K562 (cell line): ENCODE measurements around the gene EFNA2. TPM values are rescaled to one million over a fixed set of nuclear protein-coding genes. Genes with fewer than 3 reads are reported as not detected.
A peak's percentile ranks its signal among the peaks of the same experiment; 100 is the strongest.

Experiments
- ATAC-seq: fragments of 200-7000 bp; cut with Tn5 transposase; 3 replicates; pipeline ENCODE4 v1.9.1; 2020; ENCODE audit warnings: moderate library complexity
- BruUV-seq: library from RNA; stranded (reverse); fragments of 400-500 nt; replicated peaks from 2 replicates; lab custom pipeline; 2021; lab: Mats Ljungman, UMichigan
- CTCF ChIA-PET: fragments of 300-600 bp; formaldehyde crosslinking; extraction: SDS; loops from one replicate; lab custom pipeline; 2021; ENCODE audit warnings: low intra/inter-chr PET ratio; lab: Yijun Ruan, JAX
- POLR2A ChIA-PET: fragments of 300-600, 350-650 bp; sonication (Branson Sonifier 250); formaldehyde crosslinking; extraction: SDS; loops from one replicate; lab custom pipeline; 2021; ENCODE audit warnings: antibody characterized with exemption, inconsistent platforms; lab: Yijun Ruan, JAX
- DNase-seq, 4 experiments: peaks; one replicate each; pipeline versions ENCODE4 v3.0.0 to v3.0.0-alpha.2; 2011 to 2018; ENCODE audit warnings: low spot score in 3 of 4, mixed read lengths in 3 of 4; ENCODE audit errors: extremely low read depth in 1 of 4
- FAIRE-seq: peaks from 2 replicates; lab custom pipeline; 2011; peaks lifted over from hg19 to GRCh38; lab: Jason Lieb, UNC
- H2AFZ ChIP-seq: 2 replicates; pipeline ENCODE4 v1.6.0; 2011; ENCODE audit warnings: low read depth, low read length, control low read depth, inconsistent platforms
- H3K27ac ChIP-seq: fragments of 200-600 bp; 3 replicates; pipeline ENCODE4 v1.8.0; 2011; ENCODE audit warnings: low read depth, mild to moderate bottlenecking, control low read depth, inconsistent platforms, low read length, moderate library complexity, mixed read lengths; ENCODE audit errors: extremely low read depth
- H3K27me3 ChIP-seq, 2 experiments: fragments of 300-600 bp in 1 of 2; 2 replicates in 1 of 2; 3 replicates in 1 of 2; pipeline versions ENCODE4 v1.6.0 to v1.8.0; 2011; ENCODE audit warnings: inconsistent platforms in 2 of 2, low read length in 2 of 2, mild to moderate bottlenecking in 1 of 2, mixed read lengths in 1 of 2, moderate library complexity in 1 of 2; ENCODE audit not compliant: control insufficient read depth in 2 of 2, insufficient read depth in 2 of 2
- H3K36me3 ChIP-seq: fragments of 300-600 bp; 3 replicates; pipeline ENCODE4 v1.8.0; 2011; ENCODE audit warnings: mild to moderate bottlenecking, low read length, inconsistent platforms; ENCODE audit not compliant: control insufficient read depth, insufficient read depth
- H3K4me1 ChIP-seq, 2 experiments: fragments of 200-600 bp in 1 of 2; replicated peaks in 1 of 2; 2 replicates in 1 of 2; 3 replicates in 1 of 2; pipeline versions ENCODE4 v1.5.1 to v1.8.0; 2011; ENCODE audit warnings: inconsistent platforms in 2 of 2, low read length in 2 of 2, mild to moderate bottlenecking in 1 of 2, mixed read lengths in 1 of 2, moderate library complexity in 1 of 2; ENCODE audit not compliant: control insufficient read depth in 2 of 2, insufficient read depth in 2 of 2
- H3K4me2 ChIP-seq: 2 replicates; pipeline ENCODE4 v1.6.1; 2011; ENCODE audit warnings: low read length, control low read depth, inconsistent platforms, mixed read lengths; ENCODE audit not compliant: insufficient read depth
- H3K4me3 ChIP-seq: fragments of 200-600 bp; sonication (generic), shearing (Covaris generic); 2 replicates; pipeline ENCODE4 v1.5.1; 2016; ENCODE audit warnings: control low read depth, inconsistent platforms
- H3K79me2 ChIP-seq: fragments of 200-600 bp; 3 replicates; pipeline ENCODE4 v1.8.0; 2011; ENCODE audit warnings: low read length, inconsistent platforms; ENCODE audit not compliant: control insufficient read depth, insufficient read depth
- H3K9ac ChIP-seq, 2 experiments: 2 replicates each; pipeline versions ENCODE4 v1.6.0 to v1.6.1; 2011; ENCODE audit warnings: low read depth in 2 of 2, low read length in 2 of 2, control low read depth in 1 of 2, inconsistent platforms in 1 of 2, mild to moderate bottlenecking in 1 of 2, mixed read lengths in 1 of 2; ENCODE audit not compliant: insufficient read depth in 1 of 2
- H3K9me1 ChIP-seq: one replicate; pipeline ENCODE4 v1.6.0; 2011; ENCODE audit warnings: inconsistent platforms, mild to moderate bottlenecking, low read length, moderate library complexity; ENCODE audit not compliant: control insufficient read depth, insufficient read depth
- H3K9me3 ChIP-seq: replicated peaks from 2 replicates; pipeline ENCODE4 v1.5.1; 2011; ENCODE audit warnings: low read depth, low read length, inconsistent platforms; ENCODE audit not compliant: control insufficient read depth, insufficient read depth
- H4K20me1 ChIP-seq: replicated peaks from 2 replicates; pipeline ENCODE4 v1.6.1; 2011; ENCODE audit warnings: low read length, inconsistent platforms, mixed read lengths; ENCODE audit not compliant: control insufficient read depth, insufficient read depth
- BCOR ChIP-seq: fragments of 450-650 bp; IDR thresholded peaks from 2 replicates; pipeline ENCODE4 v1.6.1; 2016
- BDP1 ChIP-seq: IDR thresholded peaks from 3 replicates; pipeline ENCODE4 v1.6.1; 2011; ENCODE audit not compliant: insufficient read length, insufficient read depth
- EGR1 ChIP-seq: fragments of 450-650 bp; conservative IDR thresholded peaks from 2 replicates; pipeline ENCODE4 v1.6.1; 2017; ENCODE audit warnings: mild to moderate bottlenecking
- GABPB1 ChIP-seq: sonication (generic); formaldehyde crosslinking; IDR thresholded peaks from 2 replicates; pipeline ENCODE4 v1.8.0; 2022; ENCODE audit warnings: mild to moderate bottlenecking, missing genetic modification reagents
- SREBF1 ChIP-seq: fragments of 150-350 bp; IDR thresholded peaks from 2 replicates; pipeline ENCODE4 v1.6.1; 2014; ENCODE audit warnings: antibody characterized with exemption, low read depth, low read length, borderline replicate concordance
- whole genome bisulfite sequencing: fragments of 100-300 bp; shearing (Covaris generic); methylation state at CpG from one replicate; pipeline ENCODE4 v1.1.6; 2016; ENCODE audit warnings: low coverage, mixed read lengths; ENCODE audit not compliant: insufficient coverage; ENCODE audit errors: missing lambda C conversion rate; 5-methylcytosine and 5-hydroxymethylcytosine counted together
- in situ Hi-C: fragments of 300-500 bp; cut with MboI; formaldehyde crosslinking; loops from 4 replicates; pipeline ENCODE4 v1.15.0; 2018; ENCODE audit warnings: inconsistent platforms, mixed read lengths
- intact Hi-C: fragments of 100-400 bp; cut with micrococcal nuclease; formaldehyde crosslinking; loops from 2 replicates; pipeline ENCODE4 v1.14.2; 2022
- polyA plus RNA-seq, 8 experiments: library from polyadenylated mRNA; depleted of rRNA in 4 of 8; stranded (reverse) in 5 of 8; unstranded in 3 of 8; fragments of >200 nt; fragmentation: Nextera tagmentation in 2 of 8; fragmentation: Illumina TruSeq in 1 of 8; extraction: Ambion mirVana in 2 of 8; extraction: Trizol in 1 of 8; gene quantifications; 2 replicates each; pipeline versions ENCODE4 v1.2.1 to v1.2.3, GENCODE V29; 2011 to 2014; ENCODE audit warnings: inconsistent platforms in 1 of 8, missing spikeins in 1 of 8
- total RNA-seq, 7 experiments: library from RNA; depleted of rRNA in 6 of 7; stranded (reverse); fragments of >200 nt in 6 of 7; fragmentation: Illumina TruSeq in 2 of 7; extraction: Trizol in 2 of 7; gene quantifications; 2 replicates each; pipeline versions ENCODE4 v1.2.1 to v1.2.3, GENCODE V29; 2011 to 2021; ENCODE audit warnings: low replicate concordance in 1 of 7
- TF ChIP-seq, protein P1 (sequence below), 2 experiments: fragments of 450-650 bp in 1 of 2; sonication (generic) in 1 of 2; formaldehyde crosslinking in 1 of 2; IDR thresholded peaks in 1 of 2; conservative IDR thresholded peaks in 1 of 2; 2 replicates each; pipeline versions ENCODE4 v1.6.1 to v1.8.1; 2016 to 2023; ENCODE audit warnings: mild to moderate bottlenecking in 2 of 2, moderate library complexity in 2 of 2, inconsistent platforms in 1 of 2, missing genetic modification reagents in 1 of 2

EFNA2 gene
- total and polyA plus RNA-seq, 9 of the 15 experiments (the other 6 are each of a cell fraction or from before 2014, with no cell fraction given), result 0.11 to 0.44 (median 0.15) TPM; not detected in 6

GRCh38 chr19:1290703-1291651 is 5.3 kb downstream of the EFNA2 start:
- intact Hi-C loops, result no loop called here
- no peak for TF ChIP-seq SREBF1
- TF ChIP-seq GABPB1 (CRISPR knock-in tag), result peak; percentile 33; the same call in 1 of the 2 replicates
- TF ChIP-seq EGR1, result peak; percentile 38
- TF ChIP-seq, protein P1, sequence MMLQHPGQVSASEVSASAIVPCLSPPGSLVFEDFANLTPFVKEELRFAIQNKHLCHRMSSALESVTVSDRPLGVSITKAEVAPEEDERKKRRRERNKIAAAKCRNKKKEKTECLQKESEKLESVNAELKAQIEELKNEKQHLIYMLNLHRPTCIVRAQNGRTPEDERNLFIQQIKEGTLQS (IDR thresholded peaks at IDR 0.05), result peak; percentile 36; the same call in 1 of the 2 replicates
- TF ChIP-seq, protein P1 (CRISPR knock-in tag; conservative IDR thresholded peaks at IDR 0.05), result no peak
- TF ChIP-seq BDP1, result no peak
- peak; percentile 71; the same call in 1 of the 2 replicates for TF ChIP-seq BCOR
- TF ChIP-seq, all 486 proteins: peak for 4
- Histone ChIP-seq H3K36me3 (no peaks in the 10 kb centered on the region), H3K79me2 (no peaks in the 10 kb centered on the region), H3K9ac (no peak overlapping the region; a peak in 1 of 4 replicates), H3K9me3 (no peaks in the 10 kb centered on the region), H3K9me1 (no peaks in the 10 kb centered on the region), H3K27ac (no peak overlapping the region), H4K20me1 (peaks cover 4% of the 10 kb centered on the region; the same call in 1 of the 2 replicates), H3K4me2 (no peak overlapping the region), H2AFZ (no peak overlapping the region), H3K4me3 (no peak overlapping the region), H3K4me1 (peaks cover 0 to 97% of the 10 kb centered on the region in 2 experiments; a peak in 3 of 5 replicates), H3K27me3 (peaks cover 35 to 82% of the 10 kb centered on the region in 2 experiments; a peak in 4 of 5 replicates)
- ATAC-seq (no peak), DNase-seq (no peak), FAIRE-seq (no peak)
- POLR2A ChIA-PET, result interaction anchor here (0.6 to 1.1 kb wide), 4 partner anchors 17 to 276 kb away, joined by 3 to 5 read pairs (median 4); partner anchors contain the start of gene CIRBP
- 19% methylated on average over 29 of the region's 40 CpGs for WGBS
- CTCF ChIA-PET, result no interaction called here
- no TSS peak for BruUV-seq
- in situ Hi-C loops, result no loop called here
